ENCODE measurements around the gene GSK3A.

The GSK3A gene

GRCh38 chr19:42245231-42245630, 2.8 kb upstream of the GSK3A start:
- Histone ChIP-seq H3K79me1 (ENCODE audit: low read length) (peaks cover 17% of the 10 kb centered on the region), H2BK120ac (ENCODE audit: insufficient read depth, low read length, poor library complexity) (no peak overlapping the region), H3K4me1 (ENCODE audit: control insufficient read depth in 1 of 2, insufficient read depth in 2 of 2, low read length in 2 of 2) (peaks cover 14 to 15% of the 10 kb centered on the region in 2 experiments), H3K27ac (ENCODE audit: low read depth, low read length) (no peak overlapping the region), H3K9me3 (ENCODE audit: insufficient read depth, low read depth, low read length) (no peaks in the 10 kb centered on the region), H3K23ac (ENCODE audit: low read length) (no peak overlapping the region), H3K27me3 (ENCODE audit: insufficient read depth, low read length) (no peaks in the 10 kb centered on the region), H2BK5ac (ENCODE audit: low read depth, low read length, poor library complexity) (peak overlapping the region; percentile 23), H3K9ac (ENCODE audit: low read length) (no peak overlapping the region), H2AFZ (ENCODE audit: insufficient read depth, low read length, poor library complexity) (no peak overlapping the region), H3K14ac (ENCODE audit: low read length) (peak overlapping the region; percentile 34), H2AK5ac (ENCODE audit: low read length) (peak overlapping the region; percentile 50), H3K4me3 (ENCODE audit: low read depth, low read length) (no peak overlapping the region), H3K36me3 (ENCODE audit: control insufficient read depth in 1 of 2, insufficient read depth in 2 of 2, low read length in 2 of 2) (peaks cover 24 to 31% of the 10 kb centered on the region in 2 experiments), H4K12ac (ENCODE audit: low read depth, low read length) (peak overlapping the region; percentile 65), H3K4me2 (ENCODE audit: low read length) (peak overlapping the region; percentile 22), H4K91ac (ENCODE audit: low read depth, low read length) (peak overlapping the region; percentile 18), H3K4ac (ENCODE audit: low read depth, low read length) (no peak overlapping the region), H3K79me2 (ENCODE audit: control insufficient read depth, insufficient read depth, low read length, poor library complexity) (peaks cover 6% of the 10 kb centered on the region), H2BK12ac (ENCODE audit: low read length) (no peak overlapping the region), H3K18ac (ENCODE audit: low read length) (no peak overlapping the region), H4K8ac (ENCODE audit: low read depth, low read length) (peak overlapping the region; percentile 84)
- WGBS (ENCODE audit: extremely low coverage, insufficient coverage, insufficient read length) = no CpG with 5 or more reads among the region's 10 CpGs
- no peak for DNase-seq

- peak overlapping the region; percentile 80 for H3K27ac ChIP-seq (ENCODE audit: low read depth, low read length)
- H3K4ac ChIP-seq (ENCODE audit: low read depth, low read length) = no peak overlapping the region
- peaks cover 22 to 29% of the 10 kb centered on the region in 2 experiments for H3K36me3 ChIP-seq (ENCODE audit: control insufficient read depth in 1 of 2, insufficient read depth in 2 of 2, low read length in 2 of 2)
- peaks cover 15 to 17% of the 10 kb centered on the region in 2 experiments for H3K4me1 ChIP-seq (ENCODE audit: control insufficient read depth in 1 of 2, insufficient read depth in 2 of 2, low read length in 2 of 2)
- H4K12ac ChIP-seq (ENCODE audit: low read depth, low read length) = peak overlapping the region; percentile 90
- H3K79me2 ChIP-seq (ENCODE audit: control insufficient read depth, insufficient read depth, low read length, poor library complexity) = peaks cover 6% of the 10 kb centered on the region
- peaks cover 17% of the 10 kb centered on the region for H3K79me1 ChIP-seq (ENCODE audit: low read length)
- peak overlapping the region; percentile 66 for H3K4me2 ChIP-seq (ENCODE audit: low read length)
- peak overlapping the region; percentile 62 for H2AFZ ChIP-seq (ENCODE audit: insufficient read depth, low read length, poor library complexity)
- peak overlapping the region; percentile 60 for H4K91ac ChIP-seq (ENCODE audit: low read depth, low read length)
- peak overlapping the region; percentile 26 for H2BK12ac ChIP-seq (ENCODE audit: low read length)
- H2BK5ac ChIP-seq (ENCODE audit: low read depth, low read length, poor library complexity) = peak overlapping the region; percentile 65
- peak overlapping the region; percentile 85 for H4K8ac ChIP-seq (ENCODE audit: low read depth, low read length)
- H3K9ac ChIP-seq (ENCODE audit: low read length) = peak overlapping the region; percentile 10
- peak overlapping the region; percentile 35 for H3K14ac ChIP-seq (ENCODE audit: low read length)
- no peak overlapping the region for H3K23ac ChIP-seq (ENCODE audit: low read length)
- no peaks in the 10 kb centered on the region for H3K9me3 ChIP-seq (ENCODE audit: insufficient read depth, low read depth, low read length)
- DNase-seq = peak; percentile 96 to 97
- H2BK120ac ChIP-seq (ENCODE audit: insufficient read depth, low read length, poor library complexity) = no peak overlapping the region
- H2AK5ac ChIP-seq (ENCODE audit: low read length) = peak overlapping the region; percentile 50
- no CpG with 5 or more reads among the region's 45 CpGs for WGBS (ENCODE audit: extremely low coverage, insufficient coverage, insufficient read length)
- H3K4me3 ChIP-seq (ENCODE audit: low read depth, low read length) = no peak overlapping the region
- no peaks in the 10 kb centered on the region for H3K27me3 ChIP-seq (ENCODE audit: insufficient read depth, low read length)
- H3K18ac ChIP-seq (ENCODE audit: low read length) = peak overlapping the region; percentile 52
Observed at GRCh38 chr19:42244347-42245220, 2.2 kb upstream of the GSK3A start.

GRCh38 chr19:42242069-42242511, 312 bp downstream of the GSK3A start:
- H3K27me3 ChIP-seq (ENCODE audit: insufficient read depth, low read length) = no peaks in the 10 kb centered on the region
- peak overlapping the region; percentile 94 for H4K8ac ChIP-seq (ENCODE audit: low read depth, low read length)
- peak overlapping the region; percentile 90 for H3K4me3 ChIP-seq (ENCODE audit: low read depth, low read length)
- H3K79me2 ChIP-seq (ENCODE audit: control insufficient read depth, insufficient read depth, low read length, poor library complexity) = peaks cover 6% of the 10 kb centered on the region
- H3K4me1 ChIP-seq (ENCODE audit: control insufficient read depth in 1 of 2, insufficient read depth in 2 of 2, low read length in 2 of 2) = peaks cover 15 to 17% of the 10 kb centered on the region in 2 experiments
- H2BK12ac ChIP-seq (ENCODE audit: low read length) = no peak overlapping the region
- H3K9ac ChIP-seq (ENCODE audit: low read length) = peak overlapping the region; percentile 97
- WGBS (ENCODE audit: extremely low coverage, insufficient coverage, insufficient read length) = no CpG with 5 or more reads among the region's 49 CpGs
- H3K4ac ChIP-seq (ENCODE audit: low read depth, low read length) = peak overlapping the region; percentile 96
- H3K9me3 ChIP-seq (ENCODE audit: insufficient read depth, low read depth, low read length) = no peaks in the 10 kb centered on the region
- H4K12ac ChIP-seq (ENCODE audit: low read depth, low read length) = peak overlapping the region; percentile 77
- H3K14ac ChIP-seq (ENCODE audit: low read length) = peak overlapping the region; percentile 92
- H3K18ac ChIP-seq (ENCODE audit: low read length) = peak overlapping the region; percentile 85
- H4K91ac ChIP-seq (ENCODE audit: low read depth, low read length) = peak overlapping the region; percentile 97
- no peak for DNase-seq
- peak overlapping the region; percentile 65 for H3K4me2 ChIP-seq (ENCODE audit: low read length)
- H2AFZ ChIP-seq (ENCODE audit: insufficient read depth, low read length, poor library complexity) = peak overlapping the region; percentile 77
- peak overlapping the region; percentile 36 for H2AK5ac ChIP-seq (ENCODE audit: low read length)
- H3K23ac ChIP-seq (ENCODE audit: low read length) = no peak overlapping the region
- H2BK120ac ChIP-seq (ENCODE audit: insufficient read depth, low read length, poor library complexity) = peak overlapping the region; percentile 80
- H2BK5ac ChIP-seq (ENCODE audit: low read depth, low read length, poor library complexity) = peak overlapping the region; percentile 43
- H3K36me3 ChIP-seq (ENCODE audit: control insufficient read depth in 1 of 2, insufficient read depth in 2 of 2, low read length in 2 of 2) = peaks cover 14 to 21% of the 10 kb centered on the region in 2 experiments
- peaks cover 17% of the 10 kb centered on the region for H3K79me1 ChIP-seq (ENCODE audit: low read length)
- peak overlapping the region; percentile 80 for H3K27ac ChIP-seq (ENCODE audit: low read depth, low read length)

GRCh38 chr19:42241279-42241678, 1.1 kb downstream of the GSK3A start:
- Histone ChIP-seq H3K23ac (ENCODE audit: low read length) (no peak overlapping the region), H3K4me3 (ENCODE audit: low read depth, low read length) (no peak overlapping the region), H4K91ac (ENCODE audit: low read depth, low read length) (no peak overlapping the region), H2BK5ac (ENCODE audit: low read depth, low read length, poor library complexity) (no peak overlapping the region), H3K4me1 (ENCODE audit: control insufficient read depth in 1 of 2, insufficient read depth in 2 of 2, low read length in 2 of 2) (peaks cover 13 to 16% of the 10 kb centered on the region in 2 experiments), H3K14ac (ENCODE audit: low read length) (no peak overlapping the region), H4K12ac (ENCODE audit: low read depth, low read length) (no peak overlapping the region), H2BK12ac (ENCODE audit: low read length) (no peak overlapping the region), H3K27ac (ENCODE audit: low read depth, low read length) (no peak overlapping the region), H3K27me3 (ENCODE audit: insufficient read depth, low read length) (no peaks in the 10 kb centered on the region), H3K9me3 (ENCODE audit: insufficient read depth, low read depth, low read length) (no peaks in the 10 kb centered on the region), H3K18ac (ENCODE audit: low read length) (no peak overlapping the region), H3K4me2 (ENCODE audit: low read length) (peak overlapping the region; percentile 65), H4K8ac (ENCODE audit: low read depth, low read length) (no peak overlapping the region), H2BK120ac (ENCODE audit: insufficient read depth, low read length, poor library complexity) (no peak overlapping the region), H2AFZ (ENCODE audit: insufficient read depth, low read length, poor library complexity) (no peak overlapping the region), H3K79me1 (ENCODE audit: low read length) (peaks cover 17% of the 10 kb centered on the region), H3K79me2 (ENCODE audit: control insufficient read depth, insufficient read depth, low read length, poor library complexity) (peaks cover 6% of the 10 kb centered on the region), H3K36me3 (ENCODE audit: control insufficient read depth in 1 of 2, insufficient read depth in 2 of 2, low read length in 2 of 2) (peaks cover 19 to 21% of the 10 kb centered on the region in 2 experiments), H2AK5ac (ENCODE audit: low read length) (no peak overlapping the region), H3K4ac (ENCODE audit: low read depth, low read length) (peak overlapping the region; percentile 84), H3K9ac (ENCODE audit: low read length) (peak overlapping the region; percentile 97)
- no peak for DNase-seq
- no CpG with 5 or more reads among the region's 3 CpGs for WGBS (ENCODE audit: extremely low coverage, insufficient coverage, insufficient read length)
